CD14-positive monocyte (primary cell): Measurements from ENCODE around the gene FNDC3B. TPM values are rescaled to one million over a fixed set of nuclear protein-coding genes. Genes with fewer than 3 reads are reported as not detected.

Source experiments
- DNase-seq, 3 donors: peaks; one replicate each; pipeline ENCODE4 v3.0.0-alpha.2; 2011 to 2022
- H2AFZ ChIP-seq: 2 replicates; pipeline ENCODE4 v1.6.0; 2012; ENCODE audit warnings: mild to moderate bottlenecking, low read depth, low read length, inconsistent platforms; ENCODE audit not compliant: insufficient read depth, poor library complexity, severe bottlenecking
- H3K27ac ChIP-seq, 2 donors: 1 replicate in 1 of 2; 2 replicates in 1 of 2; pipeline ENCODE4 v1.5.1; 2012 to 2013; ENCODE audit warnings: low read length in 2 of 2, control low read depth in 1 of 2, inconsistent platforms in 1 of 2, low read depth in 1 of 2, mild to moderate bottlenecking in 1 of 2
- H3K27me3 ChIP-seq, 2 donors: one replicate each; pipeline versions ENCODE4 v1.6.0 to v1.6.1; 2011 to 2013; ENCODE audit warnings: low read length in 2 of 2; ENCODE audit not compliant: control insufficient read depth in 2 of 2, insufficient read depth in 2 of 2
- H3K36me3 ChIP-seq, 2 donors: replicated peaks in 1 of 2; 1 replicate in 1 of 2; 2 replicates in 1 of 2; pipeline versions ENCODE4 v1.5.1 to v1.6.1; 2012 to 2013; ENCODE audit warnings: low read length in 2 of 2, control low read depth in 1 of 2, inconsistent platforms in 1 of 2, mild to moderate bottlenecking in 1 of 2; ENCODE audit not compliant: insufficient read depth in 2 of 2, control insufficient read depth in 1 of 2
- H3K4me1 ChIP-seq, 2 donors: 1 replicate in 1 of 2; 2 replicates in 1 of 2; pipeline versions ENCODE4 v1.5.1 to v1.6.1; 2012 to 2013; ENCODE audit warnings: low read length in 2 of 2, control low read depth in 1 of 2, inconsistent platforms in 1 of 2, mild to moderate bottlenecking in 1 of 2, moderate library complexity in 1 of 2; ENCODE audit not compliant: insufficient read depth in 2 of 2, control insufficient read depth in 1 of 2
- H3K4me2 ChIP-seq: replicated peaks from 2 replicates; pipeline ENCODE3; 2012; ENCODE audit warnings: low read length, moderate library complexity, mild to moderate bottlenecking; ENCODE audit not compliant: poor library complexity, severe bottlenecking; ENCODE audit errors: extremely low read depth
- H3K4me3 ChIP-seq, 3 experiments: fragments of 200-600 bp in 1 of 3; sonication (generic) in 1 of 3; replicated peaks in 1 of 3; 1 replicate in 2 of 3; 2 replicates in 1 of 3; pipeline ENCODE4 v1.5.1; 2011 to 2013; ENCODE audit warnings: low read length in 3 of 3, mild to moderate bottlenecking in 3 of 3, control low read depth in 2 of 3, low read depth in 2 of 3, inconsistent platforms in 1 of 3, moderate library complexity in 1 of 3
- H3K79me2 ChIP-seq: 2 replicates; pipeline ENCODE4 v1.6.0; 2012; ENCODE audit warnings: mild to moderate bottlenecking, control low read depth, inconsistent platforms, low read length, moderate library complexity; ENCODE audit not compliant: insufficient read depth
- H3K9ac ChIP-seq: 2 replicates; pipeline ENCODE4 v1.6.0; 2017; ENCODE audit warnings: low read length, mild to moderate bottlenecking; ENCODE audit not compliant: insufficient read depth, poor library complexity, severe bottlenecking
- H3K9me3 ChIP-seq, 2 donors: replicated peaks in 1 of 2; 1 replicate in 1 of 2; 2 replicates in 1 of 2; pipeline versions ENCODE4 v1.5.1 to v1.6.1; 2012 to 2013; ENCODE audit warnings: low read length in 2 of 2, control low read depth in 1 of 2; ENCODE audit not compliant: control insufficient read depth in 1 of 2, insufficient read depth in 1 of 2
- H4K20me1 ChIP-seq: 2 replicates; pipeline ENCODE4 v1.6.0; 2012; ENCODE audit warnings: mild to moderate bottlenecking, low read length, control low read depth, moderate library complexity; ENCODE audit not compliant: insufficient read depth
- H3K27ac Mint-ChIP-seq, 7 donors: one replicate each; pipeline ENCODE4 v1.8.0; 2020; ENCODE audit warnings: mild to moderate bottlenecking in 7 of 7, mixed read lengths in 7 of 7, moderate library complexity in 6 of 7, inconsistent platforms in 2 of 7
- H3K27me3 Mint-ChIP-seq, 3 donors: one replicate each; pipeline ENCODE4 v1.8.0; 2021 to 2022; ENCODE audit warnings: low read depth in 3 of 3, mild to moderate bottlenecking in 3 of 3, mixed read lengths in 3 of 3, moderate library complexity in 3 of 3, inconsistent platforms in 1 of 3
- H3K36me3 Mint-ChIP-seq, 2 donors: one replicate each; pipeline ENCODE4 v1.8.0; 2020; ENCODE audit warnings: mixed read lengths in 2 of 2, inconsistent platforms in 1 of 2, mild to moderate bottlenecking in 1 of 2
- H3K4me1 Mint-ChIP-seq: one replicate; pipeline ENCODE4 v1.8.0; 2020; ENCODE audit warnings: mild to moderate bottlenecking, mixed read lengths
- H3K4me3 Mint-ChIP-seq, 2 donors: one replicate each; pipeline ENCODE4 v1.8.0; 2020; ENCODE audit warnings: mild to moderate bottlenecking in 2 of 2, mixed read lengths in 2 of 2, moderate library complexity in 1 of 2
- H3K9me3 Mint-ChIP-seq, 7 donors: one replicate each; pipeline ENCODE4 v1.8.0; 2020 to 2022; ENCODE audit warnings: mixed read lengths in 7 of 7, mild to moderate bottlenecking in 6 of 7, moderate library complexity in 6 of 7, inconsistent platforms in 2 of 7
- WGBS: methylation state at CpG from one replicate; pipeline ENCODE4 v1.1.5; 2013; ENCODE audit warnings: missing lambda C conversion rate; ENCODE audit not compliant: insufficient coverage; 5-methylcytosine and 5-hydroxymethylcytosine counted together
- intact Hi-C, 2 donors: fragments of 100-400 bp; cut with micrococcal nuclease; formaldehyde crosslinking; loops; one replicate each; pipeline versions ENCODE4 v1.15.0 to v1.15.1; 2023
- polyA plus RNA-seq, 3 donors: library from polyadenylated mRNA; depleted of rRNA in 1 of 3; unstranded in 2 of 3; stranded (reverse) in 1 of 3; fragments of 300-500 nt in 2 of 3; fragments of >200 nt in 1 of 3; fragmentation: Illumina TruSeq in 2 of 3; gene quantifications; 1 replicate in 2 of 3; 2 replicates in 1 of 3; pipeline ENCODE4 v1.2.3, GENCODE V29; 2012 to 2021
- TF ChIP-seq, protein P1 (sequence below): fragments of 200-600 bp; IDR thresholded peaks from one replicate; pipeline ENCODE4 v1.8.0; 2022; ENCODE audit warnings: antibody characterized with exemption, mild to moderate bottlenecking

Gene FNDC3B
- polyA plus RNA-seq, 3 donors, result 19.6 to 36.1 (median 25.7) TPM

DNA sequence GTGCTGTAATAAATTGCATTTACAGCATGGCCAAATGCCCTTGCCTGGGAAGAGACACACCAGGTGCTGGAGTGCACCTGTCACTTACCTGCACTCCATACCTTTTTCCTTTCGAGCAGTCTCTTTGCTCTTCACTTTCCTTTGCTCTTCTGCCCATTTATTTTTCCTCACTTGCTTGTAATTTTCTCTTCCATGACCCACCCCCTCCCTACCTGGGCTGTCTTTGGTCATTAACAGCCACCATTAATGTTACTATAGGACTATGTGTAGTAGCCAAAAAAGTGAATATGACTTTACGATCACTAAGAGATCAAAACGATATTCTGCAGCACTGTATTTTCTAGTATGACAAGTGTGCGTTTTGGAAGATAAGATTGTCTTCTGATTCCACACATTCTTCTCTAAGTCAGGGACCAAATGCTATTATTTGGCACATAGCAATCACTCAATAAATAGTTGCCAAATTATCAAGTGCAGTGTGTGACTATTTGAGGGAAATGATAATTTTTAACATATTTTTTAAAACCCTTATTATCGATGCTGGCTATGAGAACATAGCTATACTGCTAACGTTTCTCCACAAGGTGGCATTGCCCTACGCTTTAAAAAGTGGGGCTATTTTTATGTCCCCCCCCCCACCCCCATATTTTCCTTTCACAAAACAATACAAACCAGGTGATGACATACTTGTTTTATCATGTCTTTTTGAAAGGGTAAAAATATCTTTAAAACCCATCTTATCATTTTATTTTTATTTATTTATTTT, 294.5 kb downstream of the FNDC3B start:
- H4K20me1 ChIP-seq, result peaks cover 22% of the 10 kb centered on the region
- WGBS, result 100% methylated on average over 1 of the region's 7 CpGs
- intact Hi-C loops, result loop anchor here (5.0 kb wide), 1 partner anchor 333 kb away; no protein-coding TSS in a partner anchor
- H3K27ac ChIP-seq, result no peak overlapping the region
- H3K27me3 ChIP-seq, result no peaks in the 10 kb centered on the region
- no peak overlapping the region for H3K9ac ChIP-seq
- Mint-ChIP-seq H3K9me3 (no peaks in the 10 kb centered on the region), H3K4me3 (no peak overlapping the region), H3K36me3 (peaks cover 71 to 83% of the 10 kb centered on the region in 2 donors), H3K4me1 (no peaks in the 10 kb centered on the region), H3K27ac (peak overlapping the region in 2 of 7 donors; percentile 15 to 46), H3K27me3 (no peaks in the 10 kb centered on the region)
- H2AFZ ChIP-seq, result no peak overlapping the region
- H3K4me3 ChIP-seq, result no peak overlapping the region
- TF ChIP-seq, protein P1, sequence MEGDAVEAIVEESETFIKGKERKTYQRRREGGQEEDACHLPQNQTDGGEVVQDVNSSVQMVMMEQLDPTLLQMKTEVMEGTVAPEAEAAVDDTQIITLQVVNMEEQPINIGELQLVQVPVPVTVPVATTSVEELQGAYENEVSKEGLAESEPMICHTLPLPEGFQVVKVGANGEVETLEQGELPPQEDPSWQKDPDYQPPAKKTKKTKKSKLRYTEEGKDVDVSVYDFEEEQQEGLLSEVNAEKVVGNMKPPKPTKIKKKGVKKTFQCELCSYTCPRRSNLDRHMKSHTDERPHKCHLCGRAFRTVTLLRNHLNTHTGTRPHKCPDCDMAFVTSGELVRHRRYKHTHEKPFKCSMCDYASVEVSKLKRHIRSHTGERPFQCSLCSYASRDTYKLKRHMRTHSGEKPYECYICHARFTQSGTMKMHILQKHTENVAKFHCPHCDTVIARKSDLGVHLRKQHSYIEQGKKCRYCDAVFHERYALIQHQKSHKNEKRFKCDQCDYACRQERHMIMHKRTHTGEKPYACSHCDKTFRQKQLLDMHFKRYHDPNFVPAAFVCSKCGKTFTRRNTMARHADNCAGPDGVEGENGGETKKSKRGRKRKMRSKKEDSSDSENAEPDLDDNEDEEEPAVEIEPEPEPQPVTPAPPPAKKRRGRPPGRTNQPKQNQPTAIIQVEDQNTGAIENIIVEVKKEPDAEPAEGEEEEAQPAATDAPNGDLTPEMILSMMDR, result no peak
- no peaks in the 10 kb centered on the region for H3K9me3 ChIP-seq
- H3K4me1 ChIP-seq, result no peaks in the 10 kb centered on the region
- DNase-seq, result no peak
- H3K4me2 ChIP-seq, result no peak overlapping the region
- H3K36me3 ChIP-seq, result peaks cover 65 to 97% of the 10 kb centered on the region in 2 donors
- no peaks in the 10 kb centered on the region for H3K79me2 ChIP-seq

DNA sequence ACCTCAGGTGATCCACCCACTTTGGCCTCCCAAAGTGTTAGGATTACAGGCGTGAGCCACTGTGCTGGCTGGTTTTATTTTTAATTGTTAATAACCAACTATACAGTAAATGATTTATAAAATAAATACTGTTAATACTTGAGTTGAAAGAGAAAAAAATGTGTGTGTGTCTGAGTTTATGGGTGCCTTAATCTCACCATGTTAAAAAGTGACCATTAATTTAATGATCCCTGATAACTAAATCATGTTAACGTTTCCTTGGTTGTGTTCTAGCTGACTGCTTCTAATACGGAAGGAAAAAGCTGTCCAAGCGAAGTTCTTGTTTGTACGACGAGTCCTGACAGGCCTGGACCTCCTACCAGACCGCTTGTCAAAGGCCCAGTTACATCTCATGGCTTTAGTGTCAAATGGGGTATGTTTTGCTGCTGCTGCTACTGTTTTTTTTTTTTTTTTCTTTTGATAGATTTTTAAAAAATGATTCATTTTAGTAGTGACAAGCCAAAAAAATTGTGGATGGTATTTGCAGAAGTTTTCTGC, 295.4 kb downstream of the FNDC3B start:
- Histone ChIP-seq H3K4me2 (no peak overlapping the region), H3K9ac (no peak overlapping the region), H3K4me3 (no peak overlapping the region), H3K4me1 (no peaks in the 10 kb centered on the region), H2AFZ (no peak overlapping the region), H3K79me2 (no peaks in the 10 kb centered on the region), H3K27me3 (no peaks in the 10 kb centered on the region), H4K20me1 (peaks cover 22% of the 10 kb centered on the region), H3K27ac (no peak overlapping the region), H3K36me3 (peaks cover 59 to 97% of the 10 kb centered on the region in 2 donors), H3K9me3 (no peaks in the 10 kb centered on the region)
- H3K4me1 Mint-ChIP-seq, result no peaks in the 10 kb centered on the region
- H3K9me3 Mint-ChIP-seq, result no peaks in the 10 kb centered on the region
- H3K27ac Mint-ChIP-seq, result peak overlapping the region in 1 of 7 donors; percentile 57
- WGBS, result 97% methylated on average over 6 of the region's 7 CpGs
- peaks cover 69 to 82% of the 10 kb centered on the region in 2 donors for H3K36me3 Mint-ChIP-seq
- intact Hi-C loops, result loop anchor here (5.0 kb wide), 1 partner anchor 333 kb away; no protein-coding TSS in a partner anchor
- TF ChIP-seq, protein P1, result no peak
- H3K4me3 Mint-ChIP-seq, result no peak overlapping the region
- DNase-seq, result no peak
- H3K27me3 Mint-ChIP-seq, result no peaks in the 10 kb centered on the region
